Colonic mucosa (tissue), 4 donors: ENCODE measurements around the gene CFAP69. TPM values are rescaled to one million over a fixed set of nuclear protein-coding genes. Genes with fewer than 3 reads are reported as not detected.
A peak's percentile ranks its signal among the peaks of the same experiment; 100 is the strongest.
"Not testable (repeated sequence)": the region's sequence is repeated elsewhere in the genome, so short reads cannot be mapped to it uniquely, and the experiment has no call there.

Experiments
- DNase-seq: peaks from one replicate; pipeline ENCODE4 v3.0.0-alpha.2; 2020
- H3K27ac ChIP-seq: fragments of 200-600 bp; one replicate; pipeline ENCODE4 v1.8.0; 2021
- H3K27me3 ChIP-seq: fragments of 200-600 bp; one replicate; pipeline ENCODE4 v1.8.0; 2021
- H3K36me3 ChIP-seq: fragments of 200-600 bp; one replicate; pipeline ENCODE4 v1.8.0; 2021
- H3K4me1 ChIP-seq: fragments of 200-600 bp; one replicate; pipeline ENCODE4 v1.8.0; 2021; ENCODE audit warnings: mild to moderate bottlenecking
- H3K4me3 ChIP-seq: fragments of 200-600 bp; one replicate; pipeline ENCODE4 v1.8.0; 2021
- H3K9ac ChIP-seq, 2 donors: one replicate each; pipeline ENCODE4 v1.7.0; 2013; ENCODE audit warnings: control low read depth in 2 of 2, low read depth in 2 of 2, low read length in 2 of 2
- H3K9me3 ChIP-seq: fragments of 200-600 bp; one replicate; pipeline ENCODE4 v1.8.0; 2021
- CTCF ChIP-seq: fragments of 200-600 bp; IDR thresholded peaks from one replicate; pipeline ENCODE4 v1.8.0; 2022; ENCODE audit warnings: antibody characterized with exemption, mild to moderate bottlenecking
- intact Hi-C: fragments of 100-400 bp; cut with DNase I; formaldehyde crosslinking; loops from one replicate; pipeline ENCODE4 v1.14.1; 2022
- total RNA-seq, 2 donors: library from RNA; stranded (reverse); fragmentation: NEBNext Ultra II Directional in 1 of 2; extraction: Animal tissue kit (Norgen Biotek cat#: 25700) in 1 of 2; gene quantifications; one replicate each; pipeline ENCODE4 v1.2.1, GENCODE V29; 2021
- donor health status: healthy.
- donor health status: DM: no; HTN: no; CAD: no.
- donor health status: DM: no; HTN: no; CAD: no.

The CFAP69 gene
- total RNA-seq, 2 donors from 2014 or later = 3.6 to 4.2 TPM

DNA sequence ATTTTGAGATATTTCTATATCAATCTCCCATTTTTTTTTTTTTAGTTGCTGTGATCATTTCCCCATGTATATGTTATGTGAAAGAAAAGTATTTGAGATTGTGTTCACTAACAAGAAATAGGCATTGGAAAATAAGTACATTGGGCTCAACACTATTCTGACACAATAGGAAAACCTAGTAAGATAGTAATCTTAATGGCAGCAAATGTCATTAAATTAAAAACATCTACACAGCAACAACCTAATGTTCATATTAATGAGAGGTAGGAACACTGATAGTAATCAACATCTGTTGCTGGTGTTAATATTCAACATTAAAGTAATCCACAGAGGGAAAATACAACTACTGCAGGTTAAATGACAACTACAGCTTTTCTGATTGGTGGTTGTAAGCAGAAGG lies 100.0 kb downstream of the CFAP69 start:
- DNase-seq = no peak
- Histone ChIP-seq H3K36me3 (no peaks in the 10 kb centered on the region), H3K9ac (no peak overlapping the region), H3K9me3 (no peaks in the 10 kb centered on the region), H3K4me3 (no peak overlapping the region), H3K27ac (peak overlapping the region; percentile 82), H3K4me1 (no peaks in the 10 kb centered on the region), H3K27me3 (no peaks in the 10 kb centered on the region)
- intact Hi-C loops = loop anchor here (5.0 kb wide), 1 partner anchor 57 kb away; the partner anchor contains the start of gene CLDN12
- TF ChIP-seq CTCF = no peak

DNA sequence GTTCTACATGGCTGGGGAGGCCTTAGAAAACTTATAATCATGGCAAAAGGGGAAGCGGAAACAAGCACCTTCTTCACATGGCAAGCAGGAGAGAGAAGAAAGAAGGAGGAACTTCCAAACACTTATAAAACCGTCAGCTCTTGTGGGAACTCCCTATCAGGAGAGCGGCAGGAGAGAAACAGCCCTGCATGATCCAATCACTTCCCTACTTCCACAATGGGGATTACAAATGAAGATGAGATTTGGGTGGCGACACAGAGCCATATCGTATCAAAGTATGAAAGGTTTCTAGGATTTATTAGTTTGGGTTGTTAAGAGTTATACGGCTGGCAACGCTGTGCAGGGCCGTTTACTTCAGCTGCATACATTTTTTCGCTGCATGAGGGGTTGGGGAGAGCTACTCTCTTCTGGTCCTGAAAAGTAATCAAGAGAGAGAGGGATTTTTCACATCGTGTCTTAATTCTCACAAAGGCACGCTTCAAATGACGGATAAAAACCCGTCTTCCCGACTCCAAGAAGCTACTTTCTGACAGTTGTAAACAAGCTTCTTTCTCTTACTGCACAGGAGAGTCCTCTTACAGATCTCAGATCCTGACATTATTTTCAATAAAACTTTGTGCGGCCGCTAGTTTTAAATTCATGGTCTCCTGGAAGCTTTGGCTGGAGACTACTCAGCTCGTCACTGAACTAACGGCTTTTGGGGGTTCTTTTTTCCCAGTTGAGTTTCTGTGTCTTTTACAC lies 100.8 kb downstream of the CFAP69 start:
- Histone ChIP-seq H3K36me3 (no peaks in the 10 kb centered on the region), H3K4me1 (no peaks in the 10 kb centered on the region), H3K9ac (peak overlapping the region; percentile 72 to 96), H3K27me3 (no peaks in the 10 kb centered on the region), H3K4me3 (peak overlapping the region; percentile 81), H3K27ac (peak overlapping the region; percentile 82), H3K9me3 (no peaks in the 10 kb centered on the region)
- TF ChIP-seq CTCF = no peak
- peak; percentile 51 for DNase-seq
- intact Hi-C loops = loop anchor here (5.0 kb wide), 1 partner anchor 57 kb away; the partner anchor contains the start of gene CLDN12

GRCh38 chr7:90346336-90347125 lies 101.6 kb downstream of the CFAP69 start, which contains the start of gene GTPBP10:
TSS of gene GTPBP10 (plus strand) at chr7:90346716. CDS start at chr7:90346742, 26 bp downstream.
- peak; percentile 96 for DNase-seq
- no peaks in the 10 kb centered on the region for H3K36me3 ChIP-seq
- intact Hi-C loops = loop anchor here (5.0 kb wide), 1 partner anchor 56 kb away; the partner anchor contains the start of gene CLDN12

DNA sequence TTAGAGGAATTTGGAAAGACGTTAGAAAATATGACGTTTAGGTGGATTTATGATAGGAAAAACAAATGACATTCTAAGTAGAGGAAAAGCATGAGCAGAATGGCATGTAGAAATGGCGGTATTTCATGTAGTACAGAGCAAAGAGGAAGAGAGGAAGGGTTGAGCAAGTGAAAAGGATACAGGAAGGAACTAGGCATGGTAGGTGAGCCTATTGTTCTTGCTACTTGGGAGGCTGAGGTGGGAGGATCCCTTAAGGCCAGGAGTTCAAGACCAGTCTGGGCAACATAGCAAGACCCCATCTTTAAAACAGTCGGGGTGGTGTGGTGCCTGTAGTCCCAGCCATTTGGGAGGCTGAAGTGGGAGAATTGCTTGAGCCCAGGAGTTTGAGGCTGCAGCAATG lies 102.8 kb downstream of the CFAP69 start:
- no peak for DNase-seq
- intact Hi-C loops = loop anchor here (5.0 kb wide), 1 partner anchor 55 kb away; the partner anchor contains the start of gene CLDN12
- Histone ChIP-seq H3K27ac (no peak overlapping the region), H3K4me3 (no peak overlapping the region), H3K4me1 (no peaks in the 10 kb centered on the region), H3K9ac (no peak overlapping the region), H3K27me3 (no peaks in the 10 kb centered on the region), H3K9me3 (no peaks in the 10 kb centered on the region), H3K36me3 (no peaks in the 10 kb centered on the region)
- TF ChIP-seq CTCF = no peak

More at GRCh38 chr7:90346336-90347125, 101.6 kb downstream of the CFAP69 start, which contains the start of gene GTPBP10:
- H3K4me1 ChIP-seq = no peaks in the 10 kb centered on the region
- peak within 1 kb of the TSS; percentile 81 for H3K4me3 ChIP-seq
- peak within 1 kb of the TSS; percentile 82 for H3K27ac ChIP-seq
- H3K9ac ChIP-seq = peak within 1 kb of the TSS; percentile 94 to 96
- TF ChIP-seq CTCF = peak; percentile 61
- H3K27me3 ChIP-seq = no peaks in the 10 kb centered on the region
- H3K9me3 ChIP-seq = no peaks in the 10 kb centered on the region

DNA sequence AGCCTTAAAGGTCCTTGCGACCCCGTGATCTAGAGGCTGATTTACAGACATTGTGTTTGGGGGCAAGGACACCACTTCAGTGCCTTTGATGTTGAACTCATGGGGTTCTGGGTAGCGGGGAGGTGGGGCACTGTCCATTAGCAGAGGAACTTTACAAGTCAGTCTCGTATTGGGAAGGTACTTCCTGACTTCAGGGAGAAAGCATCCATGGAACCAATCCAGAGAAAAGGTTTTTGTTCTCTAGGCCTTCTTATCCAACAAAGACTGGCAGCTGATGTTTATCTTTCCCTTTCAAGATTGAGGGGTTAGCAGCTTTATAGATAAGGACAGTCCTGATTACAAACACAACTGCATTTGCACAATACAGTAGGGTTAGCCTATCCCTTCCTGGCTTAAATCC lies 104.3 kb downstream of the CFAP69 start:
- H3K27ac ChIP-seq = no peak overlapping the region
- no peak for DNase-seq
- no peaks in the 10 kb centered on the region for H3K36me3 ChIP-seq
- H3K4me3 ChIP-seq = no peak overlapping the region
- no peaks in the 10 kb centered on the region for H3K4me1 ChIP-seq
- intact Hi-C loops = loop anchor here (5.0 kb wide), 1 partner anchor 53 kb away; the partner anchor contains the start of gene CLDN12
- no peaks in the 10 kb centered on the region for H3K9me3 ChIP-seq
- H3K27me3 ChIP-seq = no peaks in the 10 kb centered on the region
- H3K9ac ChIP-seq = no peak overlapping the region
- TF ChIP-seq CTCF = no peak

- H3K9ac ChIP-seq, H3K27me3 ChIP-seq, H3K27ac ChIP-seq, DNase-seq, H3K36me3 ChIP-seq, intact Hi-C loops, H3K4me3 ChIP-seq, H3K9me3 ChIP-seq, H3K4me1 ChIP-seq: not testable (repeated sequence)
Observed at GRCh38 chr7:90350032-90350431, 105.1 kb downstream of the CFAP69 start.
